K562 (cell line): Measurements from ENCODE around the gene TTC32.

ENCODE experiments used
- NFIC ChIP-seq: fragments of 450-650 bp; IDR thresholded peaks from 2 replicates; pipeline ENCODE4 v1.6.1; 2017; ENCODE audit warnings: mild to moderate bottlenecking, inconsistent platforms
- PBX2 ChIP-seq, 2 experiments: IDR thresholded peaks in 1 of 2; conservative IDR thresholded peaks in 1 of 2; 2 replicates each; pipeline ENCODE4 v1.6.1; 2016; ENCODE audit warnings: low read depth in 2 of 2, mild to moderate bottlenecking in 1 of 2, missing compliant biosample characterization in 1 of 2, missing genetic modification characterization in 1 of 2, moderate library complexity in 1 of 2
- SIN3A ChIP-seq, 2 experiments: fragments of 150-350 bp in 1 of 2; IDR thresholded peaks; 2 replicates each; pipeline ENCODE4 v1.6.1; 2011 to 2016; ENCODE audit warnings: borderline replicate concordance in 2 of 2, low read depth in 2 of 2, low read length in 2 of 2, mild to moderate bottlenecking in 2 of 2, moderate library complexity in 2 of 2; ENCODE audit not compliant: control insufficient read depth in 1 of 2
- SMAD4 ChIP-seq: fragments of 250-450 bp; sonication (Bioruptor Pico); conservative IDR thresholded peaks from 2 replicates; pipeline ENCODE4 v1.8.0; 2021; ENCODE audit warnings: inconsistent platforms, mild to moderate bottlenecking, moderate library complexity
- STAT5B ChIP-seq: fragments of 250-450 bp; sonication (Bioruptor Pico); IDR thresholded peaks from 2 replicates; pipeline ENCODE4 v1.8.0; 2021; ENCODE audit warnings: mild to moderate bottlenecking, inconsistent platforms
- ZBTB1 ChIP-seq: sonication (generic); formaldehyde crosslinking; IDR thresholded peaks from 2 replicates; pipeline ENCODE4 v1.8.1; 2023; ENCODE audit warnings: missing genetic modification reagents, low read depth, mild to moderate bottlenecking, borderline replicate concordance
- ZNF445 ChIP-seq: fragments of 250-450 bp; sonication (Bioruptor Pico); IDR thresholded peaks from 2 replicates; pipeline ENCODE4 v1.4.0; 2020; ENCODE audit warnings: low read depth, mild to moderate bottlenecking, moderate library complexity

- TF ChIP-seq ZBTB1: no peak
- no peak for TF ChIP-seq NFIC
- TF ChIP-seq SIN3A (IDR thresholded peaks at IDR 0.05; ENCODE audit: borderline replicate concordance in 2 of 2, control insufficient read depth in 1 of 2, low read depth in 2 of 2, low read length in 2 of 2): no peak
- TF ChIP-seq SMAD4 (CRISPR knock-in tag): no peak
- TF ChIP-seq STAT5B: no peak
- TF ChIP-seq PBX2 (CRISPR knock-in tag; IDR thresholded peaks at IDR 0.05; ENCODE audit: low read depth): no peak
- TF ChIP-seq PBX2 (tag; conservative IDR thresholded peaks at IDR 0.05; ENCODE audit: low read depth): no peak
- no peak for TF ChIP-seq ZNF445
Measured at GRCh38 chr2:19875280-19875679, 26.5 kb downstream of the TTC32 start.
